NCI-H526 treated with DMSO at 0.1 percent for 48 hours (cell line): Measurements from ENCODE around the gene USP30.

Experiments used
- DNase-seq: peaks from one replicate; lab custom pipeline; 2025; lab: John Stamatoyannopoulos, UW

The USP30 gene

DNA sequence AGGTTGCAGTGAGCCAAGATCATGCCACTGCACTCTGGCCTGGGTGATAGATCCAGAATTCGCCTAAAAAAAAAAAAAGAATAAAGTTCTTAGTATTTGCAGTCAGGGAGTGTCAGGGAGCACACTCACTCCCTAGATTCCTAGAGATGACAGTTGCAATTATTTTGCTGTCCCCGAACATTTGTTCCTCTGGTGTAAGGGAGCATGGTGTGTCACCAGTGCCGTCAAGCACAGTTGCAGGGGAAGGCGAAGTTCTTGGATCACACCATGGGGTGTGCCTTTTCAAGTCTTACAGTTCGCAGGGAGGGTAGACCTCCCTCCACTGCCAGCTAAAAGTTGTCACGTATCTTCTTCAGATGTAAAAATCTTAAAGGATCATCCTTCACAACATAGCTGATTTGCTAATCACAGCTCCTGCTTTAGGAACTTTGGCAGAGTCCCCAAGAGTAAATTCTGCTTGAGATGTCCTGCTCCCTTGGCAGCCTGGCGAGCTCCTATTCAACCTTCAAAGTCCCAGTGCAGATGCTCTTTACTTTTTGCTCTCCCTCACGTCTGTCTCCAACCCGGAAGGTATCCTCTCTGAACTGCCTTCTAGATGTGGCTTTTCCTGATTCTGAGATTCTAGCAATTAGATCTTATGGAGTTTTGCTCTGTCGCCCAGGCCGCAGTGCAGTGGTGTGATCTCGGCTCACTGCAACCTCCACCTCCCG is 75.3 kb downstream of the USP30 start:
- DNase-seq: no peak

DNA sequence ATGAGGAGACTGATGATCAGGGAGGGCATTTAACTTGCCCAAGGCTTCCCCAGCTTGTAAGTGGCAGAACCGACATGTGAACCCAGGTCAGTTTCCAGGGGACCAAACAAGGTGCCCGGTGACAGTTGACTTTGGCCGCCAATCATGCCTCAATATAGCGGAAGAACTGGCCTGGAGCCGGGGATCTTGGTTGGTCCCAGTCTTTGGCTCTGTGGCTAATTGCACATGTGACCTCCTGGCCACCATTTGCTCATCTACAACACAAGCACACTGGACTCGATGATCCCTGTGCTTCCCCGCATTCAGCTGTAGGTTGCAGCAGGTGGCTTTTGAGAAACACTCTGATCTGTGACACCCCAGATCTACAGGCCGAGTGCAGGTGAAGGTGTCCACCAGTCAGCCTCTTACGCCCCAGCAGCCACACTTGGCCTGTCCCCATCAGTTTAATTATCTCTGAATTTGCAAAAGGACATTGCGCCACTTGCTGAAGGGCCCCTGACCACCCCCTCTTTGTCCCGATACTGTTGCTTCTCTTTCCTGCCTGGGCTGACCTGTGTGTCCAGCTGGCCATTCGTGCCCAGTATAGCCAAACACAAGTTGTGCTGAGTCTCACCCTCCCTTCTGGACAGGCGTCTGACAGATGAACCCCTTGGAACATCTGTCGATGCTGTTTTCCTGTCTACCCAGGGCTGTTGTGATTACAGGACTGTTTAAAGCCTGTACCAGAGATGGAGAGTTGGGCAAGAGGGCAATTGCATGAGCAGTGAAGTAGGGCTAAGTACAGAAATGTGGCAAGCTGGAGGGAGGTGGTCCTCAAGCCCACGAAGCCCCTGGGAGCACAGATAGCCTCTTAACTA is 78.1 kb downstream of the USP30 start:
- no peak for DNase-seq

DNA sequence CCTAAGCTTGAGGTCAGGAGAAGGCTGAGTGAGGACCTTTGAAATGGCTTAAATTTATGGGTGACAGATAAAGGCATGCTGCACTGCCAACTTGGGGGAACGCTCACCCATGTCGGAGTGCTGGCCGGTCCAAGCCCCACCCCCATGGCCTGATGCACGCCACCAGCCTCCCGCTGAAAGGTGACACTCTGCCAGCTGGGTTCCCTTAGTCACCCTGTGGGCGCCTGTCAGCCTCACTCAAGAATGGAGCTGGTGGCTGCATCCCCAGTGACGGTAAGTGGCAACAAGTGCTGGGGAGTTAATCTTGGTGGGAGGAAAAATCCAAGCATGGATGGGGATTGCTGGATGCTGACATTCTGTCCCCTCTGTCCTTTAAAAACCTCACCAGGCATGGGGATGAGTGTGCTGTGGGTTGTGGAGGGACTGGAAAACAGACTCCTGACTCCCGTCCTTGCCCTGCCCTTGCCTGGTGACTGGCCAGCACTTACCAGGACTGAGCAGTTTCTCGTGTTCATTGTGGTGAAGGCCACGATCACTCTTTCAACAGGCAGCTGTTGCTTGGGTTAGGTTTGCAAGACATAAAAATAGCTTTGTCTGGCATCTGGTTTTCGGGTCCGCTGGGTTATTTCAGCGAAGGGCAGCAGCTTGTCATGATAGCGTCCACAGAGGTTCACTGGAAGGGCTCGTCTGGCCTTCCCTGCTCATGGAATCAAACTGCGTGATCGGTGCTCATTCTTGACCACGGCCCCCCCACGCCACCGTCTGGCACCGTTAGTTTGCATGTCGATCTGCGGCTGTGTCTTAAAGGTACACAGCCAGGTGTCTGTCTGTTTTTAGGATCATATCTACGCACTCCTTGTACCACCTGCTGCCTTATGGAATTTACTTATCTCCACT is 79.0 kb downstream of the USP30 start:
- DNase-seq: no peak

DNA sequence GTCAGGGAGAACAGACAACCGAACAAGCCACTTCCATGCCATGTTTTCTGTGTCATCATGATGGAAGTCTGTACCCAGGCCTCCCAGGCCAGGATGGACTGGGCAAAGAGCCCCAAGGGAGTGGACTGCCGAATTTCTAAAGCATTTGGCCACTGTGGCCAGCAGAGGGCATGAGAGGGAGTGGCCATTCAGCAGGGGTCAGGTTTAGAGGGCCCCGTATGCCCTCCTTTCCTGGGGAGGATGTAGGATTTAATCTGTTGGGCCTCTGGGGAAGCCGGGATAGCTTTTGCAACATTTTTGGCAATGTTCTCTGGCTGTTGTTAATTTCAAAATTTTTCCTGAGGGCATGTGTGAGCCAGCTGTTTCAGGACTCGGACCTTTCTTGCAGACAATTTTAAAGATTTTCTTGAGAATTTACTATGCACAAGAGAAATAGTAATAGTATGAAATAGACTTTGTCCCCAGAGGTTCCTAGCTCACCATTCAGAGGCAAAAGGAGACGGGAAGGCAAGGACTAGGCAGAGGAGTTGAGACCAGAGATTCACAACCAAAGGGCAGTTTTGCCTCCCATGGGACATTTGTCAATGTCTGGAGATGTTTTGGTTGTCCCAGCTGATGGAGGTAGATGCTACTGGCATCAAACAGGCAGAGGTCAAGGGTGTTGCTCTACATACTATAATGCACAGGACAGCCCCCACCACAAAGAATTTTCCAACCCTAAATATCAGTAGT is 82.0 kb downstream of the USP30 start:
- no peak for DNase-seq

DNA sequence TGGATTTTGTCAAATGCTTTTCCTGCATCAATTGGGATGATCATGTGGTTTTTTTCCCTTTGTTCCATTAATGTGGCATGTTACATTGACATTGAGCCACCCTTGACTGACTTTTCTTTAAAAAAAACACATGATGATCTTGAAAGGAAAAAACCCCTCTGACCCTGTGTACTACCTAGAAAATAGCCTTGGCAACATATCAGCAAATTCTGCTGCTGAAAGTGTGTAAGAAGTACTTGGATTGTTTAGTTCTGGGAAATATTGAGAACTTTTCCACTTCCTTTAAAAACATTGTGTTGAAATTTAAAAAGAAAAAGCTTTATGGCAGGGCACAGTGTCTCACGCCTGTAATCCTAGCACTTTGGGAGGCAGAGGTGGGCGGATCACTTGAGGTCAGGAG is 84.7 kb downstream of the USP30 start:
- DNase-seq: no peak
